Measurements from ENCODE around the gene SNX19.

GRCh38 chr11:130873761-130874160 lies 42.5 kb downstream of the SNX19 start:
- no peak for TF ChIP-seq ZNF70 (CRISPR knock-in tag; IDR thresholded peaks at IDR 0.05)
- no peak for TF ChIP-seq TCF4 (CRISPR knock-in tag; IDR thresholded peaks at IDR 0.05; ENCODE audit: borderline replicate concordance)
- no peak for TF ChIP-seq SNAI2 (CRISPR knock-in tag; IDR thresholded peaks at IDR 0.05)

Data from SK-N-SH treated with all-trans-retinoic acid at 6 μM for 48 hours (cell line).